Tibial artery (tissue), 4 donors: ENCODE results near the gene TCOF1.

Experiments used
- DNase-seq, 2 donors: peaks; one replicate each; pipeline ENCODE4 v3.0.0-alpha.2; 2019
- H3K27ac ChIP-seq, 2 donors: fragments of 200-600 bp; sonication (generic) in 1 of 2; 1 replicate in 1 of 2; 2 replicates in 1 of 2; pipeline ENCODE4 v1.5.1; 2018 to 2019; ENCODE audit warnings: mild to moderate bottlenecking in 1 of 2
- H3K27me3 ChIP-seq, 2 donors: fragments of 200-600 bp; sonication (generic) in 1 of 2; one replicate each; pipeline versions ENCODE4 v1.5.1 to v1.6.0; 2016 to 2019
- H3K36me3 ChIP-seq, 3 donors: fragments of 200-600 bp; sonication (generic) in 2 of 3; one replicate each; pipeline ENCODE4 v1.5.1; 2016 to 2019; ENCODE audit warnings: mild to moderate bottlenecking in 2 of 3
- H3K4me1 ChIP-seq, 4 donors: fragments of 200-600 bp; sonication (generic) in 2 of 4; 1 replicate in 3 of 4; 2 replicates in 1 of 4; pipeline ENCODE4 v1.5.1; 2016 to 2019
- H3K4me3 ChIP-seq, 2 donors: fragments of 200-600 bp; sonication (generic) in 1 of 2; 1 replicate in 1 of 2; 2 replicates in 1 of 2; pipeline ENCODE4 v1.5.1; 2018 to 2019; ENCODE audit warnings: mild to moderate bottlenecking in 2 of 2
- H3K9me3 ChIP-seq, 3 donors: fragments of 200-600 bp; sonication (generic) in 1 of 3; one replicate each; pipeline ENCODE4 v1.5.1; 2016 to 2019
- CTCF ChIP-seq, 2 experiments: fragments of 200-600 bp in 1 of 2; fragments of 450-650 bp in 1 of 2; IDR thresholded peaks; one replicate each; pipeline ENCODE4 v1.5.1; 2017 to 2019; ENCODE audit warnings: antibody characterized with exemption in 2 of 2, mild to moderate bottlenecking in 1 of 2, moderate library complexity in 1 of 2
- intact Hi-C: fragments of 100-400 bp; cut with DNase I; formaldehyde crosslinking; loops from one replicate; pipeline ENCODE4 v1.15.0; 2023; ENCODE audit warnings: low total_unique reads

TCOF1 gene

GRCh38 chr5:150347451-150347850 is 10.0 kb upstream of the TCOF1 start:
- Histone ChIP-seq H3K4me3 (no peak overlapping the region), H3K36me3 (no peaks in the 10 kb centered on the region), H3K9me3 (no peaks in the 10 kb centered on the region), H3K27me3 (no peaks in the 10 kb centered on the region), H3K4me1 (no peaks in the 10 kb centered on the region), H3K27ac (no peak overlapping the region)
- intact Hi-C loops, result no loop called here
- no peak for TF ChIP-seq CTCF (IDR thresholded peaks at IDR 0.05)
- DNase-seq, result no peak

GRCh38 chr5:150349681-150350275 is 7.7 kb upstream of the TCOF1 start:
- Histone ChIP-seq H3K4me1 (no peaks in the 10 kb centered on the region), H3K9me3 (no peaks in the 10 kb centered on the region), H3K27ac (no peak overlapping the region), H3K4me3 (no peak overlapping the region), H3K27me3 (no peaks in the 10 kb centered on the region), H3K36me3 (no peaks in the 10 kb centered on the region)
- TF ChIP-seq CTCF (IDR thresholded peaks at IDR 0.05), result no peak
- DNase-seq, result no peak
- intact Hi-C loops, result no loop called here

GRCh38 chr5:150350524-150351344 is 6.8 kb upstream of the TCOF1 start:
- peak; percentile 25 for TF ChIP-seq CTCF (IDR thresholded peaks at IDR 0.05)
- Histone ChIP-seq H3K4me1 (no peaks in the 10 kb centered on the region), H3K9me3 (no peaks in the 10 kb centered on the region), H3K27me3 (no peaks in the 10 kb centered on the region), H3K36me3 (no peaks in the 10 kb centered on the region), H3K4me3 (no peak overlapping the region), H3K27ac (no peak overlapping the region)
- peak; percentile 64 to 72 for DNase-seq
- intact Hi-C loops, result no loop called here

- Histone ChIP-seq H3K27ac (no peak overlapping the region), H3K36me3 (no peaks in the 10 kb centered on the region), H3K9me3 (no peaks in the 10 kb centered on the region), H3K4me1 (peaks cover 0 to 6% (median 0%) of the 10 kb centered on the region in 4 donors), H3K27me3 (no peaks in the 10 kb centered on the region), H3K4me3 (no peak overlapping the region)
- intact Hi-C loops, result no loop called here
- no peak for DNase-seq
- no peak for TF ChIP-seq CTCF (IDR thresholded peaks at IDR 0.05)
These were observed 5.1 kb upstream of the TCOF1 start for GRCh38 chr5:150352244-150353031.

GRCh38 chr5:150353032-150353675 is 4.3 kb upstream of the TCOF1 start:
- intact Hi-C loops, result no loop called here
- peaks cover 0 to 10% (median 3%) of the 10 kb centered on the region in 4 donors for H3K4me1 ChIP-seq

More at GRCh38 chr5:150353032-150353675, 4.3 kb upstream of the TCOF1 start:
- H3K36me3 ChIP-seq, result no peaks in the 10 kb centered on the region
- no peaks in the 10 kb centered on the region for H3K9me3 ChIP-seq
- no peak for DNase-seq
- TF ChIP-seq CTCF (IDR thresholded peaks at IDR 0.05), result no peak
- no peak overlapping the region for H3K27ac ChIP-seq
- H3K4me3 ChIP-seq, result no peak overlapping the region
- H3K27me3 ChIP-seq, result no peaks in the 10 kb centered on the region
